GM12864 (cell line): ENCODE measurements around the gene SLC38A8.

Experiments used
- DNase-seq: peaks from one replicate; pipeline ENCODE4 v3.0.0-alpha.2; 2011; ENCODE audit warnings: low read depth
- H3K4me3 ChIP-seq: 2 replicates; pipeline ENCODE4 v1.5.1; 2011; ENCODE audit warnings: mild to moderate bottlenecking, low read depth, low read length, control low read depth
- CTCF ChIP-seq: IDR thresholded peaks from 2 replicates; pipeline ENCODE4 v1.5.1; 2011; ENCODE audit warnings: low read depth, mild to moderate bottlenecking, moderate library complexity, low read length, control low read depth, inconsistent platforms; ENCODE audit errors: missing control alignments

Gene SLC38A8

GRCh38 chr16:84024854-84025253 is 17.7 kb downstream of the SLC38A8 start:
- no peak for DNase-seq

GRCh38 chr16:84022644-84023043 is 20.0 kb downstream of the SLC38A8 start:
- DNase-seq = no peak
- no peak for TF ChIP-seq CTCF
- no peak overlapping the region for H3K4me3 ChIP-seq

More at GRCh38 chr16:84024854-84025253, 17.7 kb downstream of the SLC38A8 start:
- H3K4me3 ChIP-seq = no peak overlapping the region
- TF ChIP-seq CTCF = no peak

GRCh38 chr16:84021488-84021887 is 21.1 kb downstream of the SLC38A8 start:
- DNase-seq = no peak
- TF ChIP-seq CTCF = no peak
- no peak overlapping the region for H3K4me3 ChIP-seq

GRCh38 chr16:84020353-84020752 is 22.2 kb downstream of the SLC38A8 start:
- TF ChIP-seq CTCF = no peak
- H3K4me3 ChIP-seq = no peak overlapping the region
- no peak for DNase-seq

GRCh38 chr16:84018710-84019109 is 23.9 kb downstream of the SLC38A8 start:
- no peak overlapping the region for H3K4me3 ChIP-seq
- DNase-seq = no peak

GRCh38 chr16:84016477-84016876 is 26.1 kb downstream of the SLC38A8 start:
- no peak for DNase-seq
- TF ChIP-seq CTCF = no peak
- no peak overlapping the region for H3K4me3 ChIP-seq

More at GRCh38 chr16:84018710-84019109, 23.9 kb downstream of the SLC38A8 start:
- no peak for TF ChIP-seq CTCF

- DNase-seq = no peak
- no peak for TF ChIP-seq CTCF
Measured at GRCh38 chr16:84015399-84015798, 27.2 kb downstream of the SLC38A8 start.

More at GRCh38 chr16:84015399-84015798, 27.2 kb downstream of the SLC38A8 start:
- no peak overlapping the region for H3K4me3 ChIP-seq
